Fibroblast of lung (primary cell): Measurements from ENCODE around the gene PLD1. TPM values are rescaled to one million over a fixed set of nuclear protein-coding genes. Genes with fewer than 3 reads are reported as not detected.
A peak's percentile ranks its signal among the peaks of the same experiment; 100 is the strongest.

Experiments
- DNase-seq, 2 donors: peaks; one replicate each; pipeline versions ENCODE4 v3.0.0 to v3.0.0-alpha.2; 2010; ENCODE audit warnings: low read depth in 2 of 2
- H2AFZ ChIP-seq: 2 replicates; pipeline ENCODE4 v1.5.1; 2012; ENCODE audit warnings: low read length, control low read depth, inconsistent platforms
- H3K27ac ChIP-seq: 2 replicates; pipeline ENCODE4 v1.5.1; 2011; ENCODE audit warnings: low read length, control low read depth; ENCODE audit not compliant: insufficient read depth
- H3K27me3 ChIP-seq: 2 replicates; pipeline ENCODE4 v1.5.1; 2011; ENCODE audit warnings: mild to moderate bottlenecking, low read length; ENCODE audit not compliant: control insufficient read depth, insufficient read depth
- H3K36me3 ChIP-seq: 2 replicates; pipeline ENCODE4 v1.5.1; 2011; ENCODE audit warnings: low read length; ENCODE audit not compliant: control insufficient read depth, insufficient read depth
- H3K4me1 ChIP-seq: 2 replicates; pipeline ENCODE4 v1.5.1; 2011; ENCODE audit warnings: low read length; ENCODE audit not compliant: control insufficient read depth, insufficient read depth; ENCODE audit errors: extremely low read depth
- H3K4me2 ChIP-seq: 2 replicates; pipeline ENCODE4 v1.5.1; 2011; ENCODE audit warnings: low read length, control low read depth; ENCODE audit not compliant: insufficient read depth; ENCODE audit errors: extremely low read depth
- H3K4me3 ChIP-seq, 4 experiments: fragments of 200-600 bp in 1 of 4; sonication (generic) in 1 of 4; replicated peaks in 1 of 4; 2 replicates each; pipeline ENCODE4 v1.5.1; 2011 to 2016; ENCODE audit warnings: low read length in 4 of 4, low read depth in 3 of 4, mild to moderate bottlenecking in 3 of 4, control low read depth in 2 of 4, inconsistent platforms in 1 of 4, mixed read lengths in 1 of 4; ENCODE audit not compliant: insufficient read depth in 1 of 4; ENCODE audit errors: control extremely low read depth in 1 of 4
- H3K79me2 ChIP-seq: 2 replicates; pipeline ENCODE4 v1.5.1; 2012; ENCODE audit warnings: mild to moderate bottlenecking, low read length, inconsistent platforms; ENCODE audit not compliant: control insufficient read depth, insufficient read depth
- H3K9ac ChIP-seq: 2 replicates; pipeline ENCODE4 v1.5.1; 2011; ENCODE audit warnings: mild to moderate bottlenecking, low read length, control low read depth; ENCODE audit not compliant: insufficient read depth
- H3K9me3 ChIP-seq: 2 replicates; pipeline ENCODE4 v1.5.1; 2012; ENCODE audit warnings: low read depth, low read length; ENCODE audit not compliant: control insufficient read depth, insufficient read depth
- H4K20me1 ChIP-seq: 2 replicates; pipeline ENCODE4 v1.5.1; 2011; ENCODE audit warnings: low read length; ENCODE audit not compliant: control insufficient read depth, insufficient read depth; ENCODE audit errors: extremely low read depth
- EZH2 ChIP-seq: IDR thresholded peaks from 2 replicates; pipeline ENCODE4 v1.5.1; 2012; ENCODE audit warnings: low read length, control low read depth, mild to moderate bottlenecking; ENCODE audit errors: missing control alignments
- polyA plus RNA-seq, 2 donors: library from polyadenylated mRNA; depleted of rRNA in 1 of 2; stranded (reverse) in 1 of 2; unstranded in 1 of 2; fragments of >200 nt; gene quantifications; 2 replicates each; pipeline ENCODE4 v1.2.1, GENCODE V29; 2011 to 2012; ENCODE audit warnings: missing spikeins in 1 of 2
- total RNA-seq: library from RNA; depleted of rRNA; stranded (reverse); fragments of >200 nt; gene quantifications from 2 replicates; pipeline ENCODE4 v1.2.1, GENCODE V29; 2014
- TF ChIP-seq, protein P1 (sequence below), 2 donors: IDR thresholded peaks in 1 of 2; conservative IDR thresholded peaks in 1 of 2; 1 replicate in 1 of 2; 2 replicates in 1 of 2; pipeline ENCODE4 v1.5.1; 2011 to 2012; ENCODE audit warnings: low read length in 2 of 2, control low read depth in 1 of 2, inconsistent platforms in 1 of 2, low read depth in 1 of 2, mild to moderate bottlenecking in 1 of 2

PLD1 gene
- total and polyA plus RNA-seq, 2 donors (not counting 1 experiment from before 2014, with no cell fraction given) = 10.8 to 18.8 TPM

DNA sequence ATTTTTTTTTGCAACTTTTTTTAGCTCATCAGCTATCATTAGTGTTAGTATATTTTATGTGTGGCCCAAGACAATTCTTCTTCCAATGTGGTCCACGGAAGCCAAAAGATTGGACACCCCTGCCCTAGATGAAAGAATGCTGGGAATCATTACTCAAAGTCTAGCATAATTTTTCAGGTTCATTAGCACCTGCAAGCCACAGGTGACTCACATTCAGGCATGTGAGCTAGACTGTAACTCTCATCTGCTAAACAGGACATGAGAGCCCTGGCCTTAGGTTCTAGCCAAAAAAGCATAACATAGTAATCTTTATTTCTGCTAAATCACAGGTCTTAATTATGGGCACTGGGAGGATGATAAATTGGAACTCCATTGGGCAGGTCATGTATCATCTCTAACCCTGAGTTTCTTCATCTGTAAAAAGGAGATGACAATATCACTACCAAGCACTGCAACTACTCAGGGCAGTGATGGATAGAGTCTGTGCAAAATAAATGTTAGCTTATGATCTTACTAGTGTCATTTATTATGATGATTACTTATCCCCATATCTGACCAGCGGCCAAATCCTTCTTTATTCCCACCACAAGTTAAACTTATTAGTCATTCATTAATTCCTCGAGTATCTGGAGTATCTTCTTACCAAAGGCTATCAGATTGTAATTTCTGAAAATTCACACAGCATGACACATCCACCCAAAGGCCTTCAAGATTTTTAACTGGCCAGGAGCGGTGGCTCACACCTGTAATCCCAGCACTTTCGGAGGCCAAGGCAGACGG, 125.0 kb downstream of the PLD1 start:
- Histone ChIP-seq H3K4me2 (no peak overlapping the region), H3K9ac (no peak overlapping the region), H3K4me3 (no peak overlapping the region), H3K9me3 (no peaks in the 10 kb centered on the region), H3K79me2 (no peaks in the 10 kb centered on the region), H3K27me3 (no peaks in the 10 kb centered on the region), H3K36me3 (no peaks in the 10 kb centered on the region), H4K20me1 (peaks cover 1% of the 10 kb centered on the region), H2AFZ (no peak overlapping the region), H3K27ac (no peak overlapping the region), H3K4me1 (no peaks in the 10 kb centered on the region)
- TF ChIP-seq, protein P1, sequence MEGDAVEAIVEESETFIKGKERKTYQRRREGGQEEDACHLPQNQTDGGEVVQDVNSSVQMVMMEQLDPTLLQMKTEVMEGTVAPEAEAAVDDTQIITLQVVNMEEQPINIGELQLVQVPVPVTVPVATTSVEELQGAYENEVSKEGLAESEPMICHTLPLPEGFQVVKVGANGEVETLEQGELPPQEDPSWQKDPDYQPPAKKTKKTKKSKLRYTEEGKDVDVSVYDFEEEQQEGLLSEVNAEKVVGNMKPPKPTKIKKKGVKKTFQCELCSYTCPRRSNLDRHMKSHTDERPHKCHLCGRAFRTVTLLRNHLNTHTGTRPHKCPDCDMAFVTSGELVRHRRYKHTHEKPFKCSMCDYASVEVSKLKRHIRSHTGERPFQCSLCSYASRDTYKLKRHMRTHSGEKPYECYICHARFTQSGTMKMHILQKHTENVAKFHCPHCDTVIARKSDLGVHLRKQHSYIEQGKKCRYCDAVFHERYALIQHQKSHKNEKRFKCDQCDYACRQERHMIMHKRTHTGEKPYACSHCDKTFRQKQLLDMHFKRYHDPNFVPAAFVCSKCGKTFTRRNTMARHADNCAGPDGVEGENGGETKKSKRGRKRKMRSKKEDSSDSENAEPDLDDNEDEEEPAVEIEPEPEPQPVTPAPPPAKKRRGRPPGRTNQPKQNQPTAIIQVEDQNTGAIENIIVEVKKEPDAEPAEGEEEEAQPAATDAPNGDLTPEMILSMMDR (conservative IDR thresholded peaks at IDR 0.05 in 1 of 2, IDR thresholded peaks at IDR 0.05 in 1 of 2; ENCODE audit: low read depth in 1 of 2, low read length in 2 of 2) = no peak
- TF ChIP-seq EZH2 = no peak
- DNase-seq = peak in 1 of 2 donors; percentile 78

DNA sequence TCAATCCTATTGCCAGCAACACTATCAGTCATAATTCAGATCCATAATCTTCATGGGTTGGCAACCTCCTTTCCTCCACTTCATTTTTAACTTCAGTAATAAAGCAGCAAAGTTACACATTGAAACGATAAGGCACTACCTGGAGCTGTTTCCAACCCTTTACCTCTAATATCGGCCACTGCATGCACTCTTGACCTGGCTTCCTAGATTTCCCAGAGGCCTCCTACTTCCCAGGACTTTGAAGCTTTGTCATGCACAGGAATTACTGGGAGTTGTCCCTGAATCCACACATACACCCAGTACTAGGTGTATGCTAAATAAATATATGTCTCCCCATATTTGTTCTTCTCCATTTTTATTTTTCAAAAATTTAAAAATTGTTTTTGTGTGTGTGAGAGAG, 126.1 kb downstream of the PLD1 start:
- Histone ChIP-seq H3K4me1 (no peaks in the 10 kb centered on the region), H3K9me3 (no peaks in the 10 kb centered on the region), H3K4me2 (no peak overlapping the region), H4K20me1 (peaks cover 1% of the 10 kb centered on the region), H2AFZ (no peak overlapping the region), H3K79me2 (no peaks in the 10 kb centered on the region), H3K27ac (no peak overlapping the region), H3K4me3 (no peak overlapping the region), H3K9ac (no peak overlapping the region), H3K36me3 (no peaks in the 10 kb centered on the region), H3K27me3 (no peaks in the 10 kb centered on the region)
- no peak for DNase-seq
- TF ChIP-seq, protein P1 (conservative IDR thresholded peaks at IDR 0.05 in 1 of 2, IDR thresholded peaks at IDR 0.05 in 1 of 2; ENCODE audit: low read depth in 1 of 2, low read length in 2 of 2) = no peak
- no peak for TF ChIP-seq EZH2

DNA sequence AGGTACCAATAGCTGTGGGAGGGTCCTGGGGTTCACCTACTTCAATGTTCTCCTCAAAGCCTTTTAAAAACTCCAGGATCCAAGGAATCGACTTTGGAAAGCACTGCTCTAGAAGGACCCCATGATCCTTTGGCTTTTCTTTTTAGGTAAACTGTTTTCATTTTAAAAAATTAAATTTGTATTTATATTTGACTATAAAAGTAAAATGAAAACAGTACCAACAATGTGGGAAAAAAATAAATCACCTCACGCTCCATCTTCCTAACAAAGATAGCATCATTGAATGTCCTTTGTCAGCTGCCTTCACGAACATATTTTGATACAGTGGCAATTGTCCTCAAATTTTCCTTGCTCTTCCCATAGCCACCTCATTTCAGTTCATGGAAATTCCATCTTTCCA, 127.5 kb downstream of the PLD1 start:
- TF ChIP-seq, protein P1 (conservative IDR thresholded peaks at IDR 0.05 in 1 of 2, IDR thresholded peaks at IDR 0.05 in 1 of 2; ENCODE audit: low read depth in 1 of 2, low read length in 2 of 2) = no peak
- no peak for TF ChIP-seq EZH2

More for the DNA sequence above, 127.5 kb downstream of the PLD1 start:
- H3K9ac ChIP-seq = no peak overlapping the region
- no peak overlapping the region for H2AFZ ChIP-seq
- peaks cover 1% of the 10 kb centered on the region for H4K20me1 ChIP-seq
- no peaks in the 10 kb centered on the region for H3K4me1 ChIP-seq
- H3K27me3 ChIP-seq = no peaks in the 10 kb centered on the region
- no peaks in the 10 kb centered on the region for H3K79me2 ChIP-seq
- H3K27ac ChIP-seq = no peak overlapping the region
- H3K9me3 ChIP-seq = no peaks in the 10 kb centered on the region
- no peak for DNase-seq
- no peak overlapping the region for H3K4me2 ChIP-seq
- H3K4me3 ChIP-seq = no peak overlapping the region
- H3K36me3 ChIP-seq = no peaks in the 10 kb centered on the region
